HepG2 (cell line): ENCODE measurements around the gene AKAP7. TPM values are rescaled to one million over a fixed set of nuclear protein-coding genes. Genes with fewer than 3 reads are reported as not detected.

Experiments used
- ATAC-seq: fragments of 200-7000 bp; cut with Tn5 transposase; 3 replicates; pipeline ENCODE4 v1.9.1; 2020; ENCODE audit warnings: mild to moderate bottlenecking, moderate library complexity
- BruUV-seq: library from RNA; stranded (reverse); fragments of 400-500 nt; replicated peaks from 2 replicates; lab custom pipeline; 2021; lab: Mats Ljungman, UMichigan
- CTCF ChIA-PET: fragments of 300-600 bp; formaldehyde crosslinking; extraction: SDS; loops from one replicate; lab custom pipeline; 2021; ENCODE audit warnings: low total read pairs, inconsistent platforms, low intra/inter-chr PET ratio; lab: Yijun Ruan, JAX
- POLR2A ChIA-PET: fragments of 350-600 bp; sonication (Branson Sonifier 250); formaldehyde crosslinking; loops from one replicate; lab custom pipeline; 2020; ENCODE audit warnings: antibody characterized with exemption, inconsistent platforms; lab: Yijun Ruan, JAX
- DNase-seq: peaks from one replicate; pipeline ENCODE4 v3.0.0-alpha.2; 2015; ENCODE audit warnings: low spot score
- FAIRE-seq: peaks from 3 replicates; lab custom pipeline; 2011; peaks lifted over from hg19 to GRCh38; lab: Jason Lieb, UNC
- H2AFZ ChIP-seq: one replicate; pipeline ENCODE4 v1.6.1; 2011; ENCODE audit warnings: low read length, inconsistent platforms
- H3K27ac ChIP-seq: fragments of 300-600 bp; 3 replicates; pipeline ENCODE4 v1.8.0; 2011; ENCODE audit warnings: mixed run types, mild to moderate bottlenecking, mixed read lengths, low read length, inconsistent platforms; ENCODE audit not compliant: insufficient read depth; ENCODE audit errors: extremely low read length
- H3K27me3 ChIP-seq, 2 experiments: fragments of 200-600 bp in 1 of 2; 2 replicates in 1 of 2; 3 replicates in 1 of 2; pipeline versions ENCODE4 v1.6.0 to v1.8.0; 2011; ENCODE audit warnings: low read length in 2 of 2, mild to moderate bottlenecking in 2 of 2, moderate library complexity in 2 of 2, inconsistent platforms in 1 of 2; ENCODE audit not compliant: insufficient read depth in 2 of 2, control insufficient read depth in 1 of 2
- H3K36me3 ChIP-seq, 2 experiments: fragments of 200-600 bp in 1 of 2; replicated peaks in 1 of 2; 2 replicates in 1 of 2; 3 replicates in 1 of 2; pipeline versions ENCODE4 v1.5.1 to v1.8.0; 2011; ENCODE audit warnings: low read length in 2 of 2, inconsistent platforms in 1 of 2; ENCODE audit not compliant: insufficient read depth in 2 of 2, control insufficient read depth in 1 of 2
- H3K4me1 ChIP-seq: 2 replicates; pipeline ENCODE4 v1.5.1; 2012; ENCODE audit warnings: low read length, inconsistent platforms; ENCODE audit not compliant: insufficient read depth
- H3K4me2 ChIP-seq: 2 replicates; pipeline ENCODE4 v1.6.0; 2011; ENCODE audit warnings: low read depth, low read length, inconsistent platforms
- H3K4me3 ChIP-seq, 3 experiments: fragments of 200-600 bp in 1 of 3; sonication (generic), shearing (Covaris generic) in 1 of 3; replicated peaks in 1 of 3; 2 replicates each; pipeline ENCODE4 v1.5.1; 2011 to 2016; ENCODE audit warnings: low read length in 3 of 3, inconsistent platforms in 2 of 3, low read depth in 2 of 3, mild to moderate bottlenecking in 2 of 3, control low read depth in 1 of 3, mixed read lengths in 1 of 3; ENCODE audit not compliant: insufficient read depth in 1 of 3
- H3K79me2 ChIP-seq: one replicate; pipeline ENCODE4 v1.6.1; 2011; ENCODE audit warnings: low read length, inconsistent platforms; ENCODE audit not compliant: insufficient read depth
- H3K9ac ChIP-seq: 2 replicates; pipeline ENCODE4 v1.6.0; 2011; ENCODE audit warnings: mild to moderate bottlenecking, low read depth, low read length, inconsistent platforms; ENCODE audit not compliant: insufficient read depth
- H3K9me3 ChIP-seq: 2 replicates; pipeline ENCODE4 v1.5.1; 2012; ENCODE audit warnings: mild to moderate bottlenecking, low read length
- H4K20me1 ChIP-seq: 2 replicates; pipeline ENCODE4 v1.6.0; 2011; ENCODE audit warnings: inconsistent platforms, mild to moderate bottlenecking, low read length, moderate library complexity; ENCODE audit not compliant: insufficient read depth
- DPF2 ChIP-seq: sonication (generic); formaldehyde crosslinking; IDR thresholded peaks from 2 replicates; pipeline ENCODE4 v1.4.0; 2020; ENCODE audit warnings: mild to moderate bottlenecking, low read depth, missing genetic modification reagents, borderline replicate concordance
- FOXM1 ChIP-seq: sonication (generic); formaldehyde crosslinking; IDR thresholded peaks from 2 replicates; pipeline ENCODE4 v1.5.0; 2020; ENCODE audit warnings: missing genetic modification reagents
- GLI4 ChIP-seq: sonication (generic); formaldehyde crosslinking; IDR thresholded peaks from 2 replicates; pipeline ENCODE4 v1.5.1; 2020; ENCODE audit warnings: missing genetic modification reagents, mild to moderate bottlenecking, moderate library complexity, borderline replicate concordance
- GRHL1 ChIP-seq: sonication (generic); formaldehyde crosslinking; conservative IDR thresholded peaks from 2 replicates; pipeline ENCODE4 v1.8.0; 2022; ENCODE audit warnings: missing genetic modification reagents
- MED8 ChIP-seq: sonication (generic); formaldehyde crosslinking; IDR thresholded peaks from 2 replicates; pipeline ENCODE4 v1.8.1; 2023; ENCODE audit warnings: mild to moderate bottlenecking, missing genetic modification reagents; ENCODE audit not compliant: insufficient replicate concordance
- PATZ1 ChIP-seq: sonication (generic); formaldehyde crosslinking; IDR thresholded peaks from 2 replicates; pipeline ENCODE4 v1.4.0; 2020; ENCODE audit warnings: missing genetic modification reagents
- PCBP2 ChIP-seq: fragments of 200-400 bp; formaldehyde crosslinking; optimal IDR thresholded peaks from 2 replicates; pipeline ENCODE3; 2018; ENCODE audit warnings: low read length, low read depth; ENCODE audit not compliant: poor library complexity, severe bottlenecking
- POLR2AphosphoS2 ChIP-seq: IDR thresholded peaks from 2 replicates; pipeline ENCODE4 v1.6.1; 2011; ENCODE audit warnings: low read depth, low read length, improper control_type of control experiment
- RBFOX2 ChIP-seq: fragments of 200-400 bp; formaldehyde crosslinking; IDR thresholded peaks from 2 replicates; pipeline ENCODE4 v1.6.1; 2017; ENCODE audit warnings: low read depth, mild to moderate bottlenecking, low read length
- RCOR2 ChIP-seq: IDR thresholded peaks from 2 replicates; pipeline ENCODE4 v1.6.1; 2016; ENCODE audit warnings: missing biosample characterization, missing genetic modification reagents
- RNF219 ChIP-seq: sonication (generic); formaldehyde crosslinking; IDR thresholded peaks from 2 replicates; pipeline ENCODE4 v1.5.0; 2020; ENCODE audit warnings: mild to moderate bottlenecking, missing genetic modification reagents
- ZFP1 ChIP-seq: IDR thresholded peaks from 2 replicates; pipeline ENCODE4 v1.6.1; 2016
- ZNF251 ChIP-seq: sonication (generic); formaldehyde crosslinking; IDR thresholded peaks from 2 replicates; pipeline ENCODE4 v1.9.0; 2021; ENCODE audit warnings: mild to moderate bottlenecking, missing genetic modification reagents
- ZNF3 ChIP-seq: IDR thresholded peaks from 2 replicates; pipeline ENCODE4 v1.7.0; 2017; ENCODE audit warnings: inconsistent platforms
- ZNF687 ChIP-seq: sonication (generic); formaldehyde crosslinking; IDR thresholded peaks from 2 replicates; pipeline ENCODE4 v1.5.1; 2020; ENCODE audit warnings: mild to moderate bottlenecking, missing genetic modification reagents, moderate library complexity
- ZSCAN22 ChIP-seq: sonication (generic); formaldehyde crosslinking; IDR thresholded peaks from 2 replicates; pipeline ENCODE4 v1.4.0; 2020; ENCODE audit warnings: mild to moderate bottlenecking, missing genetic modification reagents
- WGBS: methylation state at CpG from one replicate; pipeline ENCODE4 v1.1.6; 2017; ENCODE audit warnings: low lambda C conversion rate; 5-methylcytosine and 5-hydroxymethylcytosine counted together
- in situ Hi-C: cut with HindIII; loops from 2 replicates; pipeline ENCODE4 v1.10.0; 2017; ENCODE audit warnings: low pct_unique_long_range_greater_than_20kb; ENCODE audit not compliant: extremely low pct_ligation_motif_present
- intact Hi-C: fragments of 100-400 bp; cut with micrococcal nuclease; formaldehyde crosslinking; loops from one replicate; pipeline ENCODE4 v1.10.0; 2022; ENCODE audit not compliant: unreplicated experiment
- polyA plus RNA-seq, 8 experiments: library from polyadenylated mRNA; depleted of rRNA in 3 of 8; stranded (reverse) in 7 of 8; unstranded in 1 of 8; fragments of >200 nt; fragmentation: Illumina TruSeq in 4 of 8; extraction: Trizol in 4 of 8; gene quantifications; 2 replicates each; pipeline versions ENCODE4 v1.2.1 to v1.2.3, GENCODE V29; 2011 to 2016; ENCODE audit warnings: low read depth in 4 of 8, missing spikeins in 1 of 8, mixed read lengths in 1 of 8; ENCODE audit not compliant: insufficient read depth in 1 of 8
- total RNA-seq, 5 experiments: library from RNA; depleted of rRNA; stranded (reverse); fragments of >200 nt; fragmentation: Illumina TruSeq; extraction: Trizol; gene quantifications; 2 replicates each; pipeline ENCODE4 v1.2.3, GENCODE V29; 2016; ENCODE audit warnings: low read depth in 1 of 5

The AKAP7 gene
- total and polyA plus RNA-seq, 2 of the 13 experiments (the other 11 are each of a cell fraction or from before 2014, with no cell fraction given), result 3.6 to 11.7 TPM

GRCh38 chr6:131250122-131250521, 114.9 kb downstream of the AKAP7 start:
- in situ Hi-C loops (no loop called here), intact Hi-C loops (no loop called here)
- H3K79me2 ChIP-seq, result no peaks in the 10 kb centered on the region
- no TSS peak for BruUV-seq
- H3K9ac ChIP-seq, result no peak overlapping the region
- WGBS, result 93% methylated on average over 9 of the region's 9 CpGs
- no peak overlapping the region for H2AFZ ChIP-seq
- H3K4me2 ChIP-seq, result no peak overlapping the region
- no peak overlapping the region for H3K27ac ChIP-seq
- H3K27me3 ChIP-seq, result no peaks in the 10 kb centered on the region
- no peaks in the 10 kb centered on the region for H3K36me3 ChIP-seq
- no peaks in the 10 kb centered on the region for H3K4me1 ChIP-seq
- CTCF ChIA-PET, result no interaction called here
- H3K9me3 ChIP-seq, result no peaks in the 10 kb centered on the region
- DNase-seq (no peak), ATAC-seq (no peak), FAIRE-seq (no peak)
- H4K20me1 ChIP-seq, result no peaks in the 10 kb centered on the region
- POLR2A ChIA-PET, result no interaction called here
- H3K4me3 ChIP-seq, result no peak overlapping the region
- TF ChIP-seq FOXM1 (CRISPR knock-in tag), result no peak
- TF ChIP-seq MED8 (CRISPR knock-in tag), result no peak
- TF ChIP-seq RBFOX2, result no peak
- no peak for TF ChIP-seq ZNF3 (CRISPR knock-in tag)
- no peak for TF ChIP-seq ZFP1 (CRISPR knock-in tag)
- no peak for TF ChIP-seq ZNF687
- no peak for TF ChIP-seq DPF2 (CRISPR knock-in tag)
- no peak for TF ChIP-seq RNF219 (CRISPR knock-in tag)
- no peak for TF ChIP-seq PATZ1
- no peak for TF ChIP-seq POLR2AphosphoS2
- TF ChIP-seq GRHL1 (CRISPR knock-in tag), result no peak
- no peak for TF ChIP-seq RCOR2 (CRISPR knock-in tag)
- TF ChIP-seq ZSCAN22 (CRISPR knock-in tag), result no peak
- TF ChIP-seq GLI4, result no peak
- TF ChIP-seq PCBP2, result no peak
- no peak for TF ChIP-seq ZNF251 (CRISPR knock-in tag)
